GM12873 (cell line): ENCODE measurements around the gene CCRL2.

Source experiments
- CTCF ChIP-seq: IDR thresholded peaks from 2 replicates; pipeline ENCODE4 v1.5.1; 2012; ENCODE audit warnings: low read depth, mild to moderate bottlenecking, moderate library complexity, low read length, control low read depth; ENCODE audit not compliant: insufficient read depth; ENCODE audit errors: missing control alignments

Gene CCRL2

GRCh38 chr3:46365737-46366524, 41.1 kb upstream of the CCRL2 start:
- TF ChIP-seq CTCF: no peak

GRCh38 chr3:46367811-46368210, 39.2 kb upstream of the CCRL2 start:
- TF ChIP-seq CTCF: no peak

- peak; percentile 79 for TF ChIP-seq CTCF
These were observed 38.5 kb upstream of the CCRL2 start for GRCh38 chr3:46368569-46368968.

GRCh38 chr3:46369151-46369550, 37.9 kb upstream of the CCRL2 start:
- TF ChIP-seq CTCF: no peak

- no peak for TF ChIP-seq CTCF
These were observed 37.4 kb upstream of the CCRL2 start for GRCh38 chr3:46369675-46370132.

GRCh38 chr3:46370839-46371518, 36.1 kb upstream of the CCRL2 start, which contains the start of gene CCR5:
TSS of gene CCR5 (plus strand) at chr3:46370946. CDS start at chr3:46372903, 1,957 bp downstream.
- no peak for TF ChIP-seq CTCF

- TF ChIP-seq CTCF: no peak
These were observed 35.3 kb upstream of the CCRL2 start for GRCh38 chr3:46371519-46372340.
